SU-DHL-6 (cell line): Measurements from ENCODE around the gene DLX1.

Experiments
- H2AFZ ChIP-seq: fragments of 200-600 bp; sonication (generic); 2 replicates; pipeline ENCODE4 v1.6.1; 2014; ENCODE audit warnings: low read depth, mild to moderate bottlenecking, moderate library complexity, mixed read lengths, antibody characterized with exemption, low read length; ENCODE audit not compliant: severe bottlenecking
- H3F3A ChIP-seq: fragments of 200-600 bp; shearing (Covaris generic); 2 replicates; pipeline ENCODE4 v1.6.0; 2016; ENCODE audit warnings: antibody characterized with exemption, mild to moderate bottlenecking; ENCODE audit not compliant: insufficient read depth
- H3K27ac ChIP-seq: fragments of 200-600 bp; sonication (generic); 2 replicates; pipeline ENCODE4 v1.5.1; 2016; ENCODE audit warnings: low read depth, mild to moderate bottlenecking, low read length, moderate library complexity, mixed read lengths
- H3K27me3 ChIP-seq: fragments of 200-600 bp; sonication (generic), shearing (Covaris generic); 2 replicates; pipeline ENCODE4 v1.6.0; 2014; ENCODE audit warnings: mild to moderate bottlenecking, low read length
- H3K36me3 ChIP-seq: fragments of 200-600 bp; sonication (generic); 2 replicates; pipeline ENCODE4 v1.6.1; 2014; ENCODE audit warnings: mild to moderate bottlenecking, low read length, mixed read lengths
- H3K4me2 ChIP-seq: fragments of 300-600, 200-600 bp; shearing (Covaris generic), sonication (generic); 2 replicates; pipeline ENCODE4 v1.6.0; 2014; ENCODE audit warnings: low read length, low read depth, mild to moderate bottlenecking; ENCODE audit not compliant: poor library complexity, severe bottlenecking
- H3K4me3 ChIP-seq: fragments of 200-600 bp; sonication (generic); 2 replicates; pipeline ENCODE4 v1.5.1; 2014; ENCODE audit warnings: antibody characterized with exemption, low read length, mild to moderate bottlenecking, mixed read lengths; ENCODE audit not compliant: insufficient read depth, poor library complexity, severe bottlenecking
- H3K79me2 ChIP-seq: fragments of 200-600 bp; sonication (generic); 2 replicates; pipeline ENCODE4 v1.6.1; 2014; ENCODE audit warnings: mild to moderate bottlenecking, low read length, moderate library complexity; ENCODE audit not compliant: insufficient read depth
- H3K9ac ChIP-seq: fragments of 200-600 bp; sonication (generic); 2 replicates; pipeline ENCODE4 v1.7.0; 2014; ENCODE audit warnings: mild to moderate bottlenecking, low read length
- H3K9me2 ChIP-seq: fragments of 200-600 bp; sonication (generic); replicated peaks from 2 replicates; pipeline ENCODE4 v1.6.1; 2014; ENCODE audit warnings: low read length; ENCODE audit not compliant: insufficient read depth
- H3K9me3 ChIP-seq: fragments of 200-600 bp; sonication (generic); 2 replicates; pipeline ENCODE4 v1.6.1; 2014; ENCODE audit warnings: low read length, mixed read lengths; ENCODE audit not compliant: insufficient read depth
- H4K20me1 ChIP-seq: fragments of 200-600 bp; sonication (generic); 2 replicates; pipeline ENCODE4 v1.6.1; 2014; ENCODE audit warnings: low read depth, mild to moderate bottlenecking, antibody characterized with exemption, low read length, moderate library complexity, mixed read lengths
- CTCF ChIP-seq: fragments of 200-600 bp; sonication (generic); IDR thresholded peaks from one replicate; pipeline ENCODE4 v1.5.1; 2017; ENCODE audit warnings: antibody characterized with exemption, mild to moderate bottlenecking, low read length, moderate library complexity; ENCODE audit not compliant: insufficient read depth, poor library complexity, severe bottlenecking
- EZH2phosphoT487 ChIP-seq: fragments of 200-600 bp; sonication (generic), shearing (Covaris generic); conservative IDR thresholded peaks from 2 replicates; pipeline ENCODE4 v1.6.1; 2018; ENCODE audit warnings: mild to moderate bottlenecking, antibody characterized with exemption, low read length, moderate library complexity, mixed read lengths

Gene DLX1

DNA sequence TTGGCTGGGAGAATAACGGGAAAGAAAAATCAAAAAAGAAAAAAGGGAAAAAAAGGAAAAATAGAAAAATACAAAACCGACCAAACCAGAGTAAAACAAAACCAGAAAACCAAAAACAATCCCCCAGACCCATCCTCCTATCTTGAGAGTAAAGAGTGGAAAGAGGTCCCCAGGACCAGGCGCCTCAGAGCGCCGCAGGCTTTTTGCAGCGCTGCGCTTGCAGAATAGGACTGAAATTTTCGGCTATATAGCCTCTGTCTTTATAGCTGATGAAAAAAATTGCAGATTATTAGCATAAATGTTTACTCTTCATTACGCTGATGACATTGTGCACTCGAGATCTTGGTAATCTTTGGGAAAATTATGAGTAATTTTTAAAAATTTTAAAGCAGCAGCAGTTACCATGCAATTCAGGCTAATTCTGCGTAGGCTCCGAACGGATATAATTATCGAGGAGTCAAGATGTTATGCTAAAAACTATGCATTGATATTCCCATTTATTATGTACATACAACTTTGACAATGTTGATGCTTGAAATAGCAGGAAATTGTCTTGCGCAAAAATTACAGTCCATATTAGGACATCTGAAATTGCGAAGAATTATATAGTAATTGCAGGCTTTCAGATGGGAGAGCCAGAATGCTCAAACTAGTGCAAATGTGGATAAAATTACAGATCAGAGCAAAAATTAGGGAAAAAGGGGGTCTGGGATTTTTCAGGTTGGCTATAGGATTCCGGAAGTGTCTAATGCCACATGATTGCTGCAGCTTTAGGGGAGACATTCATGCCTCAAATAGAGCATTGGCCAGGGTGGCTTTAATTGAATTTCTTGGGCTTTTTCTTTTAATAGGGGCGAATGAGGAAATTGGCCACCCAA is 8.3 kb downstream of the DLX1 start:
- H3K4me3 ChIP-seq = no peak overlapping the region
- TF ChIP-seq EZH2phosphoT487 = no peak
- no peak for TF ChIP-seq CTCF
- no peaks in the 10 kb centered on the region for H3K36me3 ChIP-seq
- H3F3A ChIP-seq = no peaks in the 10 kb centered on the region
- peak overlapping the region; percentile 61 for H3K4me2 ChIP-seq
- H3K79me2 ChIP-seq = no peaks in the 10 kb centered on the region
- H3K9me3 ChIP-seq = no peaks in the 10 kb centered on the region
- H4K20me1 ChIP-seq = no peaks in the 10 kb centered on the region
- H3K9ac ChIP-seq = no peak overlapping the region
- H2AFZ ChIP-seq = no peak overlapping the region
- H3K27ac ChIP-seq = no peak overlapping the region
- no peaks in the 10 kb centered on the region for H3K9me2 ChIP-seq
- H3K27me3 ChIP-seq = no peaks in the 10 kb centered on the region

GRCh38 chr2:172094294-172095145 is 9.2 kb downstream of the DLX1 start:
- Histone ChIP-seq H3K79me2 (no peaks in the 10 kb centered on the region), H3F3A (no peaks in the 10 kb centered on the region), H4K20me1 (no peaks in the 10 kb centered on the region), H3K27me3 (no peaks in the 10 kb centered on the region), H3K36me3 (no peaks in the 10 kb centered on the region), H3K9me3 (no peaks in the 10 kb centered on the region), H2AFZ (peak overlapping the region; percentile 64), H3K4me2 (peak overlapping the region; percentile 61), H3K9me2 (no peaks in the 10 kb centered on the region), H3K27ac (no peak overlapping the region), H3K4me3 (peak overlapping the region; percentile 44), H3K9ac (peak overlapping the region; percentile 27)
- no peak for TF ChIP-seq EZH2phosphoT487
- TF ChIP-seq CTCF = no peak

DNA sequence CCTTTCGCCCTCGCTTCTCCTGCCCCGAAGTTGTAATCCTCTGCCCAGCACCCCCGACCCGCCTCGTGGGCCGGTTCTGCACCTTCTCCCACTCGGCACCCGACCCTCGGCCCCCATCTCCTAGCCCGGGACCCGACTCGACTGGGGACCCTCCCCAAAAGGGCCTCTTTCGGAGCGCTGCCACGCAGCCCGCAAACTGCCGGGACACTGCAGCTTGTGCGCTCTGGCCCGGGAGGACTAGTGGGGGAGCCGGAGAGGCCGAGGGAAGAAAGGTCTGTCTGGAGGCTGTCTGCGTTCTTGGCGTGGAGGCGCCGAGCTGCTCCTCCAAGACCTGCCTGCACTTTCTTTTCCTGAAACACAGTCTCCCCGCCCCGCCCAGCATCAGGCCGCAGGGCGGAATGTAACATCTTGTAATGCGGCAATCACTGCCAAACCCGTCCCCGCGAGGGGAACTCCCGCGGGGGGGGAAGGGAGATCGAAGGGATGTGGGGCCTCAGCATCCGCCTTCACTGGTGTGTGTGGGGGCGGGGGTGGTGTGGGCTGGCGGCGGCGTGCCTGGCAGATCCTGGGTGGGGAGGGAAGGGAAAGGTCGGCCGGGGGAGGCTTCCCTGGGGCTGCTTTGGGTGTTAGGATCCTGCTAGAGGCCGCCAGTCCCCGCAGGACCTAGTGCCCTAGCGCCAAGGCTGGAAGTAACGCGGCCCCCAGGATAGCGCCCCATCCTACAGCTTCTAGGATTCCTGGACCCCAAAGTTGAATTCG is 10.0 kb downstream of the DLX1 start:
- TF ChIP-seq EZH2phosphoT487 (no peak), CTCF (no peak)
- H3F3A ChIP-seq = no peaks in the 10 kb centered on the region
- H3K4me3 ChIP-seq = peak overlapping the region; percentile 44
- peak overlapping the region; percentile 64 for H2AFZ ChIP-seq
- peak overlapping the region; percentile 27 for H3K9ac ChIP-seq
- H3K27ac ChIP-seq = no peak overlapping the region
- H3K79me2 ChIP-seq = no peaks in the 10 kb centered on the region
- no peaks in the 10 kb centered on the region for H3K36me3 ChIP-seq
- no peaks in the 10 kb centered on the region for H3K9me3 ChIP-seq
- no peaks in the 10 kb centered on the region for H3K27me3 ChIP-seq
- H3K9me2 ChIP-seq = no peaks in the 10 kb centered on the region
- no peaks in the 10 kb centered on the region for H4K20me1 ChIP-seq
- peak overlapping the region; percentile 61 for H3K4me2 ChIP-seq
